SKM-1 treated with dmso at 0.1 percent for 144 hours (cell line): ENCODE results near the gene PTGDR2.
A peak's percentile ranks its signal among the peaks of the same experiment; 100 is the strongest.

Experiments
- DNase-seq: peaks from one replicate; lab custom pipeline; 2025; ENCODE audit not compliant: unreplicated experiment; lab: John Stamatoyannopoulos, UW

Gene PTGDR2

GRCh38 chr11:60874421-60875365 is 18.9 kb upstream of the PTGDR2 start:
- DNase-seq: no peak

GRCh38 chr11:60873533-60873932 is 17.8 kb upstream of the PTGDR2 start:
- no peak for DNase-seq

GRCh38 chr11:60872961-60873524 is 17.3 kb upstream of the PTGDR2 start:
- no peak for DNase-seq

GRCh38 chr11:60872124-60872960 is 16.6 kb upstream of the PTGDR2 start:
- DNase-seq: peak; percentile 43

- no peak for DNase-seq
These were observed 15.8 kb upstream of the PTGDR2 start for GRCh38 chr11:60871378-60872061.

GRCh38 chr11:60870733-60871377 is 15.1 kb upstream of the PTGDR2 start:
- no peak for DNase-seq

GRCh38 chr11:60870276-60870675 is 14.5 kb upstream of the PTGDR2 start:
- DNase-seq: no peak

GRCh38 chr11:60869451-60869825 is 13.7 kb upstream of the PTGDR2 start:
- no peak for DNase-seq

GRCh38 chr11:60868682-60869450 is 13.1 kb upstream of the PTGDR2 start:
- DNase-seq: no peak

- DNase-seq: no peak
These were observed 12.3 kb upstream of the PTGDR2 start for GRCh38 chr11:60867871-60868681.

- DNase-seq: no peak
These were observed 11.4 kb upstream of the PTGDR2 start, which contains the start of gene ZP1 for GRCh38 chr11:60866911-60867870. Gene ZP1 (plus strand): TSS chr11:60867542. CDS start chr11:60867562, 20 bp downstream.

- DNase-seq: no peak
These were observed 9.2 kb upstream of the PTGDR2 start for GRCh38 chr11:60864856-60865513.

GRCh38 chr11:60863550-60864521 is 8.1 kb upstream of the PTGDR2 start:
- DNase-seq: no peak

GRCh38 chr11:60862171-60862570 is 6.4 kb upstream of the PTGDR2 start:
- no peak for DNase-seq

- DNase-seq: no peak
These were observed 5.2 kb upstream of the PTGDR2 start for GRCh38 chr11:60860943-60861342.
